Stimulated activated CD8-positive, alpha-beta memory T cell treated with anti-CD3 and anti-CD28 coated beads, Interleukin-4, amount 100 ng/mL, for 4 hours (primary cell): ENCODE results near the gene TMCO4.

Experiments used
- DNase-seq, 2 donors: peaks; one replicate each; pipeline ENCODE4 v3.0.0-alpha.2; 2020; ENCODE audit warnings: low read depth in 2 of 2, low spot score in 1 of 2

Gene TMCO4

DNA sequence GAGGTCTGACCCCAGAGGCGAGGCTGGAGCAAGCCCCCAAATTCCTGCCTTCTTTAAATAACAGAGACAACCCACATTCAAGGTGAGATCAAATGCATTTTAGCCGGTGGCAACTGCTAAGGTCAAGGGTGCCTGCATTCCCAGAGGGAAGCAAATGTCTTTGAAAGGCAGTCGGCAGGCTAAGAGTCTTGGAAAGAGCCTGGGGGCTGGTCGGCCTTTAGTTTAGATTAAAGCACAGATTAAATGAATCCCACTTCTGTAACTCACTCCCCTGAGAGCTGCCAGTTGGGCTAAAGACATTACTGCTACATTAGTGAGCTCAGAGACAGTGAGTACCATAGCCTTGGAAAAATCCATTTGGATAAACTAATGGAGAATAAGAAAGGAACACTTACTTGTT lies 75.8 kb downstream of the TMCO4 start:
- no peak for DNase-seq

DNA sequence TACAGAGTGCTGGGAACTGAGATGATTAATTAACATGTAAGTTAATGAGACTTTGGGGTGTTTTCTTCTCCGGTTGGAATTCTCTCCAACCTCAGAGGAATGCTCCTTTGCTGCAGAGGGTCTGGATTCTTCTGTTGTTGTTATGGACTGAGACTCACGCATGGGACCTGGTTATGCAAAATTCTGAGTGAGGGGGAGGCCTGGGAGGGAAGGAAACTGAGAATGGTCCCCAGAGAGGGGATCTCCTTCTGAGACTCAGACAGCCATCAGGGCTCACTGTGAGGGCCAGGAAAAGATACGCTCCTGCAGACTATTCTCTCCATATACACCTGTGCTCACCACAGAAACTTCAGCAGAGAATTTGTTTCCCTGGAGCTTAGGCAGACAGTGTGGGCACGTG lies 78.7 kb downstream of the TMCO4 start:
- DNase-seq: no peak

DNA sequence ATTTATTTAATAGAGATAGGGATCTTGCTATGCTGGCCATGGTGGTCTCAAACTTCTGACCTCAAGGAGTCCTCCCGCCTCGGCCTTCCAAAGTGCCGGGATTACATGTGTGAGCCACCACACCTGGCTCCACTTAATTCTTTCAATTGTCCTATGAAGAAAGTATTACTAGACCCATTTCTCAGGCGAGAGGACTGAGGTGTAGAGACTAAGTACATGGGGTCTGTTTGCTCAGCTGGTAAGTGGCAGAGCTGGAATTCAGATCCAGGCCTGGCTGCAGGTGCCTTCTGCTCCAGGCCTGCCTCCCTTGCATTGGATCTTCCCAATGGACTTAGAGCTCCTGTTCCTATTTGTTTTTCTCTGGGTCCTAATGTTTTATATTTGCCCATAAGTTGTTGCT lies 79.5 kb downstream of the TMCO4 start:
- no peak for DNase-seq

- DNase-seq: no peak
Measured at GRCh38 chr1:19717467-19717866, 82.2 kb downstream of the TMCO4 start.

DNA sequence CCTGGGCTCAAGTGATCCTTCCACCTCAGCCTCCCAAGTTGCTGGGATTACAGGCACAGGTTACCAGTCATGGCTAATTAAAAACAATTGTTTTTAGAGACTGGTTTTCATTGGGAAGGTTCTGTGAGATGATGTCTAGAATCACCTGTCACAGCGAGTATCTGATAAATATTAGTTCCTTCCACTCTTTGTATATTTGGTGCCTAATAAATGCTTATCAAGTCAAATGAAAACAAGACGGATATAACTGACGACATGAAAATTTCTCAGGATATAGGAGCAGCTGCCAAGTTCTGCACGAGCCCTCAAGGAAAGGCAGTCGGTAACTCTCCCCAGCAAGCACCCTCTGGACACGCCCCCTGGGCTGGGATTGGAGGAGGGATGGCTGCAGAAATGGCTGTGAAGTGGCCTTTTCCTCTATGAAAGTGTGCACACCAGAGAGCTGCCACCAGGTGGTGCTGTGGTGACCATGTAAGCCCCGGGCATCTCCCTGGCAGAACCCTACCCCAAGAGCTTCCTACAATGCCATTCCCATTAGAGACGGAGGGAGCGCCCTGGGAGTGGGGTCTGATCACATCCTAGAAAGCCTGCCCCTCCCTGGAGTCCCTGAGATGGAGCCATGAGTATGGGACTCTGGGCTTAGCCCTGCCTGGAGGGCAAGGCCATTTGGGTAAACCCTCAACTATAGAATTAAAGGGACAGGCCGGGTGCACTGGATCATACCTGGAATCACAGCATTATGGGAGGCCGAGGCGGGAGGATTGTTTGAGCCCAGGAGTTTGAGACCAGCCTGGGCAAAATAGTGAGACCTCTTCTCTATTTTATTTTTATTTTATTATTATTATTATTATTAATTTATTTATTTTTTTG lies 84.1 kb downstream of the TMCO4 start:
- peak; percentile 57 to 58 for DNase-seq

DNA sequence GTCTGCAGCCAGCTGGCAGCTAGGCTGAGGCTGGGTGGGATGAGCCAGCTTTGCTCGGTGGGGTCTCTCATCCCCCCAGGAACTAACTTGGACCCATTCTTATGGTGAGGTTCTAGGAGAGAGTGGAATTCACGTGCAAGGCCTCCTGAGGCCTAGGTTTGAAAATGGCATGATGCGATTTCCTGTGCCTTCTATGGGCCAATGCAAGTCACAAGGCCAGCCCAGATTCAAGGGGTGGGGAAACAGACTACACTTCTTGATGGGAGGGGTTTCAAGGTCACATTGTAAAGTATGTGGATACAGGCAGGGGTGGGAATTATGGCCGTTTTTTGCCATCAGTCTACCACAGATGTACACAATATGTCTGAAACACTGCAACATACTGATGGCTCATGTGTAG lies 86.8 kb downstream of the TMCO4 start:
- no peak for DNase-seq

GRCh38 chr1:19710825-19711611 lies 88.7 kb downstream of the TMCO4 start:
- no peak for DNase-seq

GRCh38 chr1:19709260-19709793 lies 90.4 kb downstream of the TMCO4 start:
- DNase-seq: no peak

GRCh38 chr1:19708567-19709110 lies 91.1 kb downstream of the TMCO4 start:
- DNase-seq: no peak

DNA sequence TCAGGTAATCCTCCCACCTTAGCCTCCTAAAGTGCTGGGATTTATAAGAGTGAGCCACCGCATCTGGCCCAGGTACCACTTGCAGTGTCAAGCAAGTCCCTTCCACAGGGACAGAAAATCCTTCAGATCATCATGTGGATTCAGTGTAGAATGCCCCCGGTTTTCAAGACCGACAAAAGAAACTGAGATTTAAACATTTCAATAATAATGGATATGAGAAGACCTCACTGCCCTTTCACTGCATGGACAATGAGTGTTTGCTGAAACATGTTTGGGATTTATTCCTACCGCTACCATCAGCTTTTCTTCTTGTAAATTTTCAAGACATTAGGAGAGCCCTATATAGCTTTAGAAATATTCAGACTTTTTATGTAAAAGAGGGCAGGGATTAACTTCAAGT lies 93.6 kb downstream of the TMCO4 start:
- no peak for DNase-seq

GRCh38 chr1:19705464-19705863 lies 94.3 kb downstream of the TMCO4 start:
- no peak for DNase-seq

DNA sequence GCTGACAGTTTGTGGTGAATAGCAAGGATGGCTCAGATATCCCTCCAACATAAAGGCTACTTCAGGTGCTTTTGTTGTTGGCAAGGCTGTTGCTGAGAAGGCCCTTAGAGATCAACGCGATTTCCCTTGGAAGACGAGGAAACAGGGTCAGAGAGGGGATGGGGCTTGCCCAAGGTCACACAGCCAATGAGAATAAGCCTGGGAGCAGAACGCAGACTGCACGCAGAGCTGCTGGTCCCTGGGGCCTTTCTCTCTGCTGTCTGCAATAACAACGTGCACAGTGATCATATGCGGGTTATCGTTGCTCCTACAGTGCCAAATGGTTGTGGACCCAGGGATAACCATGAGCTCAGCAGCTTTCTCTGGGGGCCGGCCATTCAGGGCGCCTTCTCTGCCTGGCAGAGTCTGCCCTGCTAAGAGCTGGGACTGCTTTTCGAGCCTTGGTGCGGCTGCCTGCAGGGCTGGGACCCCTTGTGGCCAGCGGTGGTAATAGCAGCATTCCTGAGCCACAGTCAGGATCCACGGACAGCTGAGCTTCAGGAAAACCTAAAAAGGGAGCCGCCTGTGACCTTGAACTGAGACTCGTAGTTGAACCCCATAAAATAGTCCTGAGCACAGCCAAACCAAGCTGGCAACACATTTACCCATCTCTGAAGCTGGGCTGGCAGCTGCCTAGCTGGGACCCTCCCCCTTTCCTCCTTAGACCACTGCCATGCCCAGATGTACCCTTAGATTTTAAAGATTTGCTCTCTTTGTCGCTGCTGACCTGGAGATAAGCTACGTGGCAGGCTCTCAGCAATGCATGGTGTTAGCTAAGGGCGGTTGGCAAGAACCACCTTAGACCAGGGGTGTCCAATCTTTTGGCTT lies 95.2 kb downstream of the TMCO4 start:
- DNase-seq: peak; percentile 18 to 19

DNA sequence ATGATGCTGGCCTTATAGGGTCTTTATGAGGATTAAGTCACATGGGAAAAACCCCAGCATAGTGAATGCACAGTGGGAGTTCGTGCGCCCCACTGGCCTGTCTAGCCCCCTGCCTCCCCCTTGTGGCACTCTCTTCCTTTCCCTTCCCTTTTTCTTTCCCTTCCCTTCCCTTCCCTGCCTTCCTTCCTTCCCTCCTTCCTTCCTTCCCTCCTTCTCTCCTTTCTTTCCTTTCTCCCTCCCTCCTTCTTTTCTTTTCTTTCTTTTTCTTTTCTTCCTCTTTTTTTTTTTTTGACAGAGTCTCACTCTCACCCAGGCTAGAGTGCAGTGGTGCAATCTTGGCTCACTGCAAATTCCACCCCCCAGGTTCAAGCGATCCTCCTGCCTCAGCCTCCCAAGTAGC lies 96.4 kb downstream of the TMCO4 start:
- DNase-seq: no peak

- no peak for DNase-seq
Measured at GRCh38 chr1:19700079-19700777, 99.5 kb downstream of the TMCO4 start.

GRCh38 chr1:19698181-19698580 lies 101.5 kb downstream of the TMCO4 start:
- DNase-seq: no peak

DNA sequence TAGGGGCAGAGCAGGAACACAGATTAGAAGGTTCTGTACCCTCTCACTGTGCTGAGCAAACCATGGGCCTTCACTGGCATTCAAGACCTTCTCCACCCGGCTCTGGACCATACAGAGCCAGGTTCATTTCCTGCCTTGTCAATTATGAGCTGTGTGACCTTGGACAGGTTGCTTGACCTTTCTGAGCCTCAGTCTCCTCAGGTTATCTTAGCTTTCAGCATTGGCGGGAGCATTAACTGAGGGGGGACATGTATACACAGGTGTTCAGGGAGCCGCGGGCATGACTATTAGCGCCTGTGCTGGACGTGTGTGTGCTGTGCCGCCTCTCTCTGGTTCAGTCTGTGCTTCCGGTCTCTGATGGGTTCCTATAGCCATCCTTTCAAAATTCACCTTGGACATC lies 102.9 kb downstream of the TMCO4 start:
- DNase-seq: no peak

DNA sequence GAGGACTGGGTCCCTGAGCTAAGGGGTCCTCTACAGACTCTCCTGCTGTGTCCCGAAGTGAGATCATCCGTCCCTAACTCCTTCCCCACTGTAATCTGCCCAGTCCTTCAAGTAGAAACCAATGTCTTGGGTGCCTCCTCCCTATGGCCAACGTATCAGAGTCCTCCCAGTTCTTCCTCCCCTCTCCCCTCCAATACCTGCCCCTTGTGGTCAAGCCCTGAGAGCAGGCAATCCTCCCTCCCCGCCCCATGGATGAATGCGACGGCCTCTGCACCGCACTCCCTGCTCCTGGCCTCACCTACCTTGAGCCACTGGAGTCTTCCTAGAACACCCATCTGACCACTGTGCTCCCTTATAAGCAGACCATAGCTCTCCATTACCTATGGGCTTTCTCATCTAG lies 103.9 kb downstream of the TMCO4 start:
- no peak for DNase-seq

DNA sequence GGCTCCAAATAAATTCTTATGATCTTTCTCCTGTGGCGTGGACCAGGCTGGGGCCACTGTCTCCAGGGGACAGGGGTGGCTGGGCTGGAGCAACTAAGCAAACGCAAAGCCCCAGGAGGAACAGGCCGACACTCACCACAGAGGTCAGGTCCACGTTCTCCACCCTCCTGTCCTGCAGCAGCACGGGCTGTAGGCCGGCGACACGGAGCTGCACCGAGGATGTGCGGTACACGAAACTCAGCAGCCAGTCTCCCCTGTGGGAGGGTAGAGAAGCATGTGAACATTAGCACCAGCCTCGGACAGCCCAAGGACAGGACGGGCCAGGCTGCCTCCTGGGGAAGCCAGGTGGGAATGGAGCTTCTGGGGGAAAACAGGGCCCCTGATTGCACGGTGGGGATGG lies 105.4 kb downstream of the TMCO4 start:
- no peak for DNase-seq

DNA sequence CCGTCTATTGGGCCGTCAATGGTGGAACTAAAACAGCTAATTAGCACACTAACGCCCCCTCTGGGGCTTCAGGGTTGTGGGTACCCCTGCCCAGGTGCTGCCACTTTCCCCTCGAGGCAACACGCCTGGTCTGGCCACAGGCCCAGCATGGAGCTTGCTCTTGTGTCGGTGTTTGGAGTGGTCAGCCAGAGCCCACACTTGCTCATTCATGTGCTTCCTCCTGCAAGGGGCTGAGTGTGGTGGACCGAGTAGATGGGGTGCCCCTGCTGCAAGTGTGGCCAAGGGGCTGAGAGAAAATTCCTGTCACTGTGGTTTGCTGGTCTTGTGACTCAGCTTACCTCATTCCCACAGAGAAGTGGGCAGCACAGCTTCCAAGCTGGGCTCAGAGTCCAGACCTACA lies 109.4 kb downstream of the TMCO4 start:
- no peak for DNase-seq

- DNase-seq: no peak
Measured at GRCh38 chr1:19689856-19690255, 109.9 kb downstream of the TMCO4 start.
